ENCODE measurements around the gene NLRC3. TPM values are rescaled to one million over a fixed set of nuclear protein-coding genes. Genes with fewer than 3 reads are reported as not detected.

Gene NLRC3
- total RNA-seq, 1 experiment from 2014 or later, result 0.26 TPM

GRCh38 chr16:3598236-3598635 lies 21.0 kb upstream of the NLRC3 start:
- CTCF ChIA-PET, result no interaction called here
- H3K4me1 Mint-ChIP-seq, result no peaks in the 10 kb centered on the region
- H3K4me3 Mint-ChIP-seq, result no peak overlapping the region
- ATAC-seq (no peak), DNase-seq (ENCODE audit: low spot score) (no peak)
- no peaks in the 10 kb centered on the region for H3K27me3 Mint-ChIP-seq (ENCODE audit: low read depth)
- TF ChIP-seq ETV6 (CRISPR knock-in tag; IDR thresholded peaks at IDR 0.05) (no peak), ZMAT4 (CRISPR knock-in tag; IDR thresholded peaks at IDR 0.05) (no peak), AFF4 (CRISPR knock-in tag; IDR thresholded peaks at IDR 0.05; ENCODE audit: borderline replicate concordance) (no peak), ERG (CRISPR knock-in tag; IDR thresholded peaks at IDR 0.05) (no peak), ZNF317 (CRISPR knock-in tag; IDR thresholded peaks at IDR 0.05; ENCODE audit: borderline replicate concordance, low read depth) (no peak), ATF6 (CRISPR knock-in tag; IDR thresholded peaks at IDR 0.05) (no peak), ZNF425 (CRISPR knock-in tag; conservative IDR thresholded peaks at IDR 0.05) (no peak), IRF2 (CRISPR knock-in tag; IDR thresholded peaks at IDR 0.05; ENCODE audit: borderline replicate concordance, low read depth) (no peak), GABPB1 (CRISPR knock-in tag; IDR thresholded peaks at IDR 0.05) (no peak)
- POLR2A ChIA-PET, result no interaction called here
- peaks cover 25% of the 10 kb centered on the region for H3K9me3 Mint-ChIP-seq
- H3K27ac Mint-ChIP-seq, result no peak overlapping the region
- H3K36me3 Mint-ChIP-seq, result peaks cover 64% of the 10 kb centered on the region

GRCh38 chr16:3597676-3598075 lies 20.5 kb upstream of the NLRC3 start:
- Mint-ChIP-seq H3K9me3 (peaks cover 25% of the 10 kb centered on the region), H3K27me3 (ENCODE audit: low read depth) (no peaks in the 10 kb centered on the region), H3K36me3 (peaks cover 59% of the 10 kb centered on the region), H3K4me1 (no peaks in the 10 kb centered on the region), H3K4me3 (no peak overlapping the region), H3K27ac (no peak overlapping the region)
- ChIA-PET POLR2A (no interaction called here), CTCF (no interaction called here)
- DNase-seq (ENCODE audit: low spot score), result no peak
- ATAC-seq, result no peak
- TF ChIP-seq ATF1 (CRISPR knock-in tag; IDR thresholded peaks at IDR 0.05), result no peak
- no peak for TF ChIP-seq PRDM15 (CRISPR knock-in tag; IDR thresholded peaks at IDR 0.05)
- TF ChIP-seq MAX (CRISPR knock-in tag; IDR thresholded peaks at IDR 0.05), result no peak
- TF ChIP-seq PREB (CRISPR knock-in tag; IDR thresholded peaks at IDR 0.05; ENCODE audit: borderline replicate concordance), result no peak
- no peak for TF ChIP-seq NFATC4 (CRISPR knock-in tag; IDR thresholded peaks at IDR 0.05)
- no peak for TF ChIP-seq ZMAT4 (CRISPR knock-in tag; IDR thresholded peaks at IDR 0.05)
- no peak for TF ChIP-seq ERG (CRISPR knock-in tag; IDR thresholded peaks at IDR 0.05)
- TF ChIP-seq CTCF (IDR thresholded peaks at IDR 0.05), result no peak
